Measurements from ENCODE around the gene OR10J1.
"Not testable (repeated sequence)": the region's sequence is repeated elsewhere in the genome, so short reads cannot be mapped to it uniquely, and the experiment has no call there.

OR10J1 gene

GRCh38 chr1:159439422-159439821 is at the start of gene OR10J1:
TSS of gene OR10J1 (plus strand) at chr1:159439722. CDS start at chr1:159439792, 70 bp downstream.
- no peak for FAIRE-seq
- no peak for DNase-seq (ENCODE audit: low spot score)

GRCh38 chr1:159406821-159407220 is 32.7 kb upstream of the OR10J1 start:
- DNase-seq (ENCODE audit: low spot score), result no peak
- no peak for FAIRE-seq

- no peak for DNase-seq (ENCODE audit: low spot score)
- FAIRE-seq, result no peak
These were observed 30.6 kb upstream of the OR10J1 start for GRCh38 chr1:159408862-159409400.

GRCh38 chr1:159421821-159422220 is 17.7 kb upstream of the OR10J1 start:
- FAIRE-seq, result no peak
- DNase-seq (ENCODE audit: low spot score), result no peak

GRCh38 chr1:159428536-159428935 is 11.0 kb upstream of the OR10J1 start:
- FAIRE-seq, result no peak
- DNase-seq (ENCODE audit: low spot score), result no peak

GRCh38 chr1:159429074-159429861 is 10.3 kb upstream of the OR10J1 start:
- FAIRE-seq (peak; percentile 74), DNase-seq (ENCODE audit: low spot score) (peak; percentile 93)

GRCh38 chr1:159430985-159431384 is 8.5 kb upstream of the OR10J1 start:
- DNase-seq (ENCODE audit: low spot score) (no peak), FAIRE-seq (no peak)

GRCh38 chr1:159431904-159432303 is 7.6 kb upstream of the OR10J1 start, which contains the start of gene OR10J4:
TSS of gene OR10J4 (plus strand) at chr1:159432204.
- FAIRE-seq (no peak), DNase-seq (ENCODE audit: low spot score) (no peak)

- FAIRE-seq, result no peak
- no peak for DNase-seq (ENCODE audit: low spot score)
These were observed 3.1 kb upstream of the OR10J1 start for GRCh38 chr1:159436469-159436868.

GRCh38 chr1:159441360-159441759 is 1.8 kb downstream of the OR10J1 start:
- no peak for DNase-seq (ENCODE audit: low spot score)
- no peak for FAIRE-seq

GRCh38 chr1:159442428-159442827 is 2.9 kb downstream of the OR10J1 start:
- FAIRE-seq (no peak), DNase-seq (ENCODE audit: low spot score) (no peak)

- DNase-seq (ENCODE audit: low spot score) (no peak), FAIRE-seq (no peak)
These were observed 3.7 kb downstream of the OR10J1 start for GRCh38 chr1:159443066-159443750.

- FAIRE-seq (peak; percentile 35), DNase-seq (ENCODE audit: low spot score) (peak; percentile 40)
These were observed 5.0 kb downstream of the OR10J1 start for GRCh38 chr1:159444511-159444910.

GRCh38 chr1:159448181-159448580 is 8.7 kb downstream of the OR10J1 start:
- no peak for FAIRE-seq

GRCh38 chr1:159449605-159450004 is 10.1 kb downstream of the OR10J1 start:
- not testable (repeated sequence) for DNase-seq (ENCODE audit: low spot score); FAIRE-seq

More at GRCh38 chr1:159448181-159448580, 8.7 kb downstream of the OR10J1 start:
- no peak for DNase-seq (ENCODE audit: low spot score)

- FAIRE-seq (no peak), DNase-seq (ENCODE audit: low spot score) (no peak)
These were observed 20.0 kb downstream of the OR10J1 start for GRCh38 chr1:159459551-159459950.

GRCh38 chr1:159465191-159465603 is 25.7 kb downstream of the OR10J1 start:
- FAIRE-seq (no peak), DNase-seq (ENCODE audit: low spot score) (no peak)

- no peak for FAIRE-seq
- DNase-seq (ENCODE audit: low spot score), result no peak
These were observed 28.8 kb downstream of the OR10J1 start for GRCh38 chr1:159468321-159468720.

- no peak for DNase-seq (ENCODE audit: low spot score)
- FAIRE-seq, result no peak
These were observed 30.5 kb downstream of the OR10J1 start for GRCh38 chr1:159469921-159470533.

GRCh38 chr1:159473335-159473734 is 33.8 kb downstream of the OR10J1 start:
- DNase-seq (ENCODE audit: low spot score) (no peak), FAIRE-seq (no peak)

GRCh38 chr1:159474926-159475325 is 35.4 kb downstream of the OR10J1 start:
- FAIRE-seq, result no peak
- DNase-seq (ENCODE audit: low spot score), result no peak

- FAIRE-seq, result no peak
- no peak for DNase-seq (ENCODE audit: low spot score)
These were observed 44.0 kb downstream of the OR10J1 start for GRCh38 chr1:159483501-159483900.

All from RCC 7860 (cell line).